Measurements from ENCODE around the gene LAMP2. TPM values are rescaled to one million over a fixed set of nuclear protein-coding genes. Genes with fewer than 3 reads are reported as not detected.

Gene LAMP2
- total and polyA plus RNA-seq, 9 of the 15 experiments (the other 6 are each of a cell fraction or from before 2014, with no cell fraction given), result 22.3 to 77.7 (median 48.6) TPM

- TF ChIP-seq ZBTB40 (IDR thresholded peaks at IDR 0.05) (0 out of 2 replicates have a peak, but pooled peaks have one; percentile 31), ZBTB40 (CRISPR knock-in tag; IDR thresholded peaks at IDR 0.05) (no peak), ZNF274 (IDR thresholded peaks at IDR 0.05; ENCODE audit: borderline replicate concordance, low read depth, low read length) (no peak), FOXP1 (CRISPR knock-in tag; IDR thresholded peaks at IDR 0.05) (no peak), MAFK (IDR thresholded peaks at IDR 0.05; ENCODE audit: low read length) (no peak), ZNF785 (CRISPR knock-in tag; IDR thresholded peaks at IDR 0.05) (no peak), PTBP1 (IDR thresholded peaks at IDR 0.05; ENCODE audit: low read depth, low read length) (no peak), ZNF695 (CRISPR knock-in tag; IDR thresholded peaks at IDR 0.05) (no peak), PYGO2 (tag; IDR thresholded peaks at IDR 0.05) (no peak), MTA3 (IDR thresholded peaks at IDR 0.05; ENCODE audit: borderline replicate concordance) (no peak), STAT5A (IDR thresholded peaks at IDR 0.05; ENCODE audit: borderline replicate concordance, low read length) (no peak), NFIC (IDR thresholded peaks at IDR 0.05) (no peak)
- TF ChIP-seq, protein P1, sequence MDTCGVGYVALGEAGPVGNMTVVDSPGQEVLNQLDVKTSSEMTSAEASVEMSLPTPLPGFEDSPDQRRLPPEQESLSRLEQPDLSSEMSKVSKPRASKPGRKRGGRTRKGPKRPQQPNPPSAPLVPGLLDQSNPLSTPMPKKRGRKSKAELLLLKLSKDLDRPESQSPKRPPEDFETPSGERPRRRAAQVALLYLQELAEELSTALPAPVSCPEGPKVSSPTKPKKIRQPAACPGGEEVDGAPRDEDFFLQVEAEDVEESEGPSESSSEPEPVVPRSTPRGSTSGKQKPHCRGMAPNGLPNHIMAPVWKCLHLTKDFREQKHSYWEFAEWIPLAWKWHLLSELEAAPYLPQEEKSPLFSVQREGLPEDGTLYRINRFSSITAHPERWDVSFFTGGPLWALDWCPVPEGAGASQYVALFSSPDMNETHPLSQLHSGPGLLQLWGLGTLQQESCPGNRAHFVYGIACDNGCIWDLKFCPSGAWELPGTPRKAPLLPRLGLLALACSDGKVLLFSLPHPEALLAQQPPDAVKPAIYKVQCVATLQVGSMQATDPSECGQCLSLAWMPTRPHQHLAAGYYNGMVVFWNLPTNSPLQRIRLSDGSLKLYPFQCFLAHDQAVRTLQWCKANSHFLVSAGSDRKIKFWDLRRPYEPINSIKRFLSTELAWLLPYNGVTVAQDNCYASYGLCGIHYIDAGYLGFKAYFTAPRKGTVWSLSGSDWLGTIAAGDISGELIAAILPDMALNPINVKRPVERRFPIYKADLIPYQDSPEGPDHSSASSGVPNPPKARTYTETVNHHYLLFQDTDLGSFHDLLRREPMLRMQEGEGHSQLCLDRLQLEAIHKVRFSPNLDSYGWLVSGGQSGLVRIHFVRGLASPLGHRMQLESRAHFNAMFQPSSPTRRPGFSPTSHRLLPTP (IDR thresholded peaks at IDR 0.05; ENCODE audit: borderline replicate concordance, extremely low read depth, insufficient read length), result no peak
- TF ChIP-seq, protein P2, sequence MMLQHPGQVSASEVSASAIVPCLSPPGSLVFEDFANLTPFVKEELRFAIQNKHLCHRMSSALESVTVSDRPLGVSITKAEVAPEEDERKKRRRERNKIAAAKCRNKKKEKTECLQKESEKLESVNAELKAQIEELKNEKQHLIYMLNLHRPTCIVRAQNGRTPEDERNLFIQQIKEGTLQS (IDR thresholded peaks at IDR 0.05), result no peak
- TF ChIP-seq, protein P2 (CRISPR knock-in tag; conservative IDR thresholded peaks at IDR 0.05), result no peak
- TF ChIP-seq, protein P3, sequence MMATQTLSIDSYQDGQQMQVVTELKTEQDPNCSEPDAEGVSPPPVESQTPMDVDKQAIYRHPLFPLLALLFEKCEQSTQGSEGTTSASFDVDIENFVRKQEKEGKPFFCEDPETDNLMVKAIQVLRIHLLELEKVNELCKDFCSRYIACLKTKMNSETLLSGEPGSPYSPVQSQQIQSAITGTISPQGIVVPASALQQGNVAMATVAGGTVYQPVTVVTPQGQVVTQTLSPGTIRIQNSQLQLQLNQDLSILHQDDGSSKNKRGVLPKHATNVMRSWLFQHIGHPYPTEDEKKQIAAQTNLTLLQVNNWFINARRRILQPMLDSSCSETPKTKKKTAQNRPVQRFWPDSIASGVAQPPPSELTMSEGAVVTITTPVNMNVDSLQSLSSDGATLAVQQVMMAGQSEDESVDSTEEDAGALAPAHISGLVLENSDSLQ (IDR thresholded peaks at IDR 0.05), result peak; percentile 60
Observed at GRCh38 chrX:120485315-120485637, 16.2 kb upstream of the LAMP2 start (continued).

Measured in K562 (cell line).